Activated CD8-positive, alpha-beta memory T cell treated with anti-CD3 and anti-CD28 coated beads for 24 hours (primary cell): ENCODE data around the gene GPR78.
"Not testable (repeated sequence)": the region's sequence is repeated elsewhere in the genome, so short reads cannot be mapped to it uniquely, and the experiment has no call there.

Source experiments
- DNase-seq: peaks from one replicate; pipeline ENCODE4 v3.0.0-alpha.2; 2020

GPR78 gene

GRCh38 chr4:8618421-8618820 is 38.2 kb downstream of the GPR78 start:
- DNase-seq: no peak

- DNase-seq: no peak
Measured at GRCh38 chr4:8618961-8619720, 38.9 kb downstream of the GPR78 start.

GRCh38 chr4:8621135-8621534 is 40.9 kb downstream of the GPR78 start:
- DNase-seq: not testable (repeated sequence)

GRCh38 chr4:8624601-8625272 is 44.5 kb downstream of the GPR78 start:
- not testable (repeated sequence) for DNase-seq

GRCh38 chr4:8630240-8630905 is 50.2 kb downstream of the GPR78 start:
- not testable (repeated sequence) for DNase-seq

GRCh38 chr4:8631896-8632295 is 51.7 kb downstream of the GPR78 start:
- not testable (repeated sequence) for DNase-seq

GRCh38 chr4:8634773-8635172 is 54.6 kb downstream of the GPR78 start:
- not testable (repeated sequence) for DNase-seq

- DNase-seq: not testable (repeated sequence)
Measured at GRCh38 chr4:8635897-8636554, 55.8 kb downstream of the GPR78 start.
